PC-3 (cell line): ENCODE data around the gene GIMAP2.

Experiments used
- CTCF ChIP-seq: fragments of 300-600 bp; sonication (generic); conservative IDR thresholded peaks from 2 replicates; pipeline ENCODE4 v1.5.1; 2017; ENCODE audit warnings: antibody characterized with exemption, low read depth, mild to moderate bottlenecking, low read length
- EZH2 ChIP-seq: fragments of 300-600 bp; sonication (generic); IDR thresholded peaks from one replicate; pipeline ENCODE4 v1.6.1; 2017; ENCODE audit warnings: antibody characterized with exemption, mild to moderate bottlenecking, low read length; ENCODE audit not compliant: unreplicated experiment

GRCh38 chr7:150727381-150727780 is 41.9 kb downstream of the GIMAP2 start:
- TF ChIP-seq EZH2 (no peak), CTCF (no peak)
